Activated T-cell treated with anti-CD3 and anti-CD28 coated beads for 48 hours (primary cell): Measurements from ENCODE around the gene OR2T35.
"Not testable (repeated sequence)": the region's sequence is repeated elsewhere in the genome, so short reads cannot be mapped to it uniquely, and the experiment has no call there.

ENCODE experiments used
- DNase-seq: peaks from one replicate; pipeline ENCODE4 v3.0.0-alpha.2; 2020; ENCODE audit warnings: low read depth

The OR2T35 gene, protein sequence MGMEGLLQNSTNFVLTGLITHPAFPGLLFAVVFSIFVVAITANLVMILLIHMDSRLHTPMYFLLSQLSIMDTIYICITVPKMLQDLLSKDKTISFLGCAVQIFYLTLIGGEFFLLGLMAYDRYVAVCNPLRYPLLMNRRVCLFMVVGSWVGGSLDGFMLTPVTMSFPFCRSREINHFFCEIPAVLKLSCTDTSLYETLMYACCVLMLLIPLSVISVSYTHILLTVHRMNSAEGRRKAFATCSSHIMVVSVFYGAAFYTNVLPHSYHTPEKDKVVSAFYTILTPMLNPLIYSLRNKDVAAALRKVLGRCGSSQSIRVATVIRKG

DNA sequence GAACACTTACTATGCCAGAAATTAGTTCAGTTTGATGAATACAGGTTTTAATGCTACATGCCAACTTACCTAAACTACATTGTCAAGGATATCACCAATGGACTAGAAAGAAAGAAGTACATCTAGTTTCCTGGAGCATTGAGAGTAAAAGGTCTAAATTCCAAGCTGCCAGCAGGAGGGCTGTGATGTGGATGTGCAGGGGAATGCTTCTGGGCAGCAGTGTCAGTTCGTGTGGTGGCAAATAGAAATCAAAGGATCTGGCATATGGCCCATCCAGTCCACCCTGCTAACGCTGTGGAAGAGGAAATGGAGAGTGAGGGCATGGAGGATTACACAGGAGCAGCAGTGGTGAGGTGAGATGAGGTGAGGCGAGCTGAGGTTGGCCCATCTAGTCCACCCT is at the start of gene OR2T35:
OR2T35 (minus strand) TSS at position 101 of the 400 bp plus-strand sequence. CDS start 6,020 bp downstream, outside the sequence.
- not testable (repeated sequence) for DNase-seq

DNA sequence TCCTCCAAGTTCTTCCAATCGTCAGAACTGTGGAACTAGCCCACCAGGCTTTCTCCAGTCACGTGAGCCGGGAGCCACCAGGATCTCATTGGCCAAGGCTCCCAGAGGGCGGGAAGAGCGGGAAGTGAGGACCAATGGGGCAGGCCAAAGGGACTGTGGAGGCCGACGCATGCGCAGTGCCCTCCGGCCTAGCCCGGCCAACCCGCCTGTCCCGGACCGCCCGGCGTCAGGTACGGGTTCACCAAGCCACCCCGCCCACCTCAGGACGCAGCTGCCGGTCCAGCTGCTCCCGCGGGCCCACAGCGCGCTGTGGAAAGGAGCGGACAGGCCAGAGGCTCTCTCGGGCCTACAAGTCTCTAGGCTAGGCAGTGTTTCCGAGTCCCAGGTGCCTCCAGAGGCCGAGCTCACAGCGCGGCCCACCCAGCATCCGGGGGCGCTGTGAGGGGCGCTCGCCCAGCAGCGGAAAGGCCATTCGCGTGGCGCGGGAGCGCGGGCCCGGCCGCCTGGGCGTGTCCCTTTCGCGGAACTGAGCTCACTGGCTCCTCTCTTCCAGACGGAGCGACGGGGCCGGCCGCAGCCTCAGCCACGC is 46.6 kb upstream of the OR2T35 start:
- no peak for DNase-seq

DNA sequence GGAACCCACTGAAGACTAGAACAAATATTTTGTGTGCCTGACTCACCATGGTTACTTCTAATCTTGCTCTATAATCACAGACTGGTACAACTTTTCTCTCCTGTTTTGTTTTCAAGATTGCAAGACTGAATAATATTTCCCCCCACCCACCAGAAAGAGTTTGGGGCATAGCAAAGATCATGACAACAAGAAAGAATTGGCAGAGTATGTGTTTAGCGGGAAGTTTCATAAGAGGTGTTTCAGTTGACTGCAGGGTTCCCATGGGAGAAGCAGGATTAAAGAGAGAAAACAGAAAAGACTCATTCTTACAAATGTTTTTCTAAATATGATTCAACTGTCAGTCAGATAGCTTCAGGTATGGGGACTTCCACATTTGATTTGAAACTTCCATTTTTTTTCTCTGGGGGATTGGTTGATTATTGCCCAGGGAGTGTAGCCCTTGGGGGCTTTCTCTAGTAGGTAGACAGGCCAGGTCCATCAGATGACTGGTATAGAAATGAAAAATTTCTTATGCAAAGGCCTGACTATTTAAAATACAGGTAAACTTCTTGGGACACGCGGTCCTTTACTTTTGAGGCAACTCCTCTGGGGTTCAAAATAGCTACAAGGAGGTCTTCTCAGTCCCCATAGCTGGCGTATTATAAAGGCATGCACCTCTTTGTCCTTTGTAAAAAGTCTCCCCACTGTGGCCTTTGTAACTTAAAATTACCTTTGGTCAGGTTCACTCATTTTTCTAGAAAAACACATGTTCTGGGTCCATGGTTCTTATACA is 43.6 kb upstream of the OR2T35 start:
- no peak for DNase-seq

DNA sequence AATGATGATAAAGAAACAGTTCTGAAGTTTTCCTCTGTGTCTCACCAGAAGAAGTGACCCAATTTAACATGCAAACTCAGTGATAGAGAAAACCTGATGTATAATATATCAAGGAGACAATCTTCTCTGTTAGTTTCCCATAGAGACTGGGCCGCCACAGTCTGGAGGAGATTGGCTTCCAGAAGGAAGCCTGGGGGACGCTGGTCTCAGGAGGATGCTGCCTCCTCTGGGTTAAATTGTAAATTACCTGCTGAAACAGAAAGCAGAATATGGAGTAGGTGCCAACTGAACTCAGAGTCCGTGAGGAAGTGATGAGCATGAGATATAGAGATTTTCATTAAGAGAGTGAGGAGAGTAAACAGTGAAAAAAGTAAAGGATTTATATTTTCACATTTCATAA is 41.7 kb upstream of the OR2T35 start:
- DNase-seq = no peak

DNA sequence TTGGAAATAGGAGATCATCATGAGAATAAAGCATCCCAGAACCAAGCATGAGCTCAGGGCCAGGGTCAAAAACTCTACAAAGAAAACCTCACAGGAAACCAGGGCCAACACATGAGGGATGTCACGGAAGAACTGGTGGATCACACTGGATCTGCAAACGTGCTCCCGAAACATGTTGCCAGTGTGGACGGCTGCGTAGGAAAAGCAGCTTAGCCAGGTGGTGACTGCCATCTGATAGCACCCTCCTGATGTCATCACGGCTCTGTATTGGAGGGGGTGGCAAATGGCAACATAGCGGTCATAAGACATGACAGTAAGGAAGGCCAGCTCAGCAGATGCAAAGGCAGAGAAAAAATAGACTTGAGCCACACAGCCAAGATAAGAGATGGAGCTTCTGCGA is 36.6 kb upstream of the OR2T35 start:
- DNase-seq = no peak

DNA sequence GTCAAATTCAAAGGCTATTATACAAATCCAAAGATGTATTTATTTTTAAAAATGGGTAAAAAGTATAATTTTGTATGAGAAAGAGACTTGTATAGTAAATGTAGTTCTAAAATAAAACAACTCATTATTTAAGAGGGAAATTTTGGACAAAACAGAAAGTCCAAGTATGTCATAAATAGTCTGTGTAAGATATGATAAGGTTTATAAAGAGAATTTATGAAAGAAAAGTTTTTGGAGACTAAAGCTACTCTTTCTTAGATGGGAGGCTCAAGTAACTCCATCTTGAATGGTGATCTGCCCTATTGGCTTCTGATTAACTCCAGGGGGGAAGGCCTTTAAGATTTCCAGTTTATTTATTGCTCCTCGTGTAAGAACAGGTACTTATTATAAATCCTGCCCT is 24.9 kb upstream of the OR2T35 start:
- DNase-seq = no peak

DNA sequence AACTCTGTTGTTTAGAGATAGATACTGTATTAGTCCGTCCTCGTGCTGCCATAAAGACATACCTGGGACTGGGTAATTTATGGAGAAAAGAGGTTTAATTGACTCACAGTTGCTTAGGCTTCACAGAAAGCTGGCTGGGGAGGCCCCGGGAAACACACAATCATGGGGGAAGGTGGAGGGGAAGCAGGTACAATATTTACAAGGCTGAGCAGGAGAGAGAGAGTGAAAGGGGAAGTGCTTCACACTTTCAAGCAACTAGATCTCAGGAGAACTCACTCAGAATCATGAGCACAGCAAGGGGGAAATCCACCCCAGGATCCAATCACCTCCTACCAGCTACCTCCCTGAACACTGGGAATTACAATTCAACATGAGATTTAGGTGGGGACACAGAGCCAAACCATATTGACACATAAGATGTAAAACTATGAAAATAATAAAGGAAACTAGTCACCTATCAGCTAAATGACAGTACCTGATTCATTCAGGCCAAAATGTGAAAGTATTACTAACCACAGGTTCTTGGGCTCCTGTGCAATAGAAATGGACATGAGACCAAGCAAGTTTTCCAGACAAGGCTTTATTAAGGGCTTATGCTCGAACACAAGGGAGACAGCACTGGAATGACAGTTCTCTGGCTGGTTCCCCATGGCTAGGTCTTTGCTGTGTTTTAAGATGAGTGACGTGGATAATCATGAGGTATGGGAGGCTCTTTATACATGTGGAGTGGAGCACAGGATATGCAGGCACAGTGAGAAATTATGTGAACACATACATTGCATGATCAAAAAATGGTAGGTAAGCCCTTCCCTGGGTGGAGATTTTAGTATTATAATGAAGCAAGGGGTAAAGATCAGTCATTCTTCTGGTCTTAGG is 18.6 kb upstream of the OR2T35 start:
- DNase-seq = not testable (repeated sequence)

DNA sequence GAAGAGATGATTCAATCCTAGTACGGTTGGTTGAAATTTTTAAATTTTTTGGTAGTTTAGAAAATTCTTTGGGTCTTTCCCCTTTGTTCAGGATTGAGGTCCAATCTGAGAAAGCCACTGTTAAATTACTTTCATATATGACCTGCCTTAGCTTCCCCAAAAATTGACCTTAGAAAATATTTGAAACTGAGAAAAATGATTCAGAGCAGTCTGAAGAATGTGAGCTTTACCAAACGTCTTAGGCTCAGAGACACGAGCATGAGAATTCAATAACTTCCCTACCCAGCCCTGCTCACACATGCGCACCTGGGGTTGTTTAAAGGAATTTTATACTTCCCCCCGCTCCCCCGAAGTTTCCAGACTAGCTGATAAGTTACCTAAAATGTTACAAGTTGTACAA is 11.7 kb upstream of the OR2T35 start:
- not testable (repeated sequence) for DNase-seq

DNA sequence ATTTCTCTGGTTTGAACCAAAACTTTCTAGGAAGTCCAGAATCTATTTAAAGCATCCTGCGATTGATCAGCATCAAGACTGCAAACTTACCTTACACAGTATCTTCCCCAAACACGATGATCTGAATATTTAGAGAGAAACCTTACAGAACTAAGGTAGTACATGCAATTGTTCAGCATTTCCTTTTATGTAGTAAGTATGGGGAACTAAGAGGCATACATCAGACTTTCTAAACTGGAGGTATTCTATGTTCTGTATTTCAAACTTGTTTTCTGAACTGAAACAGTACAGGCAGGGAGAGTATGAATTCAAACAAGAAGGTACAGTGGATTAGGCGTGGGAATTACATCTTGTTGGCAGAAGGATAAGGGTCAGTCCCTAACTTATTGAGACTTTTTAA is 10.3 kb upstream of the OR2T35 start, which contains the start of gene OR2T27:
OR2T27 (minus strand) TSS at position 175 of the 400 bp plus-strand sequence. CDS start 4,644 bp downstream, outside the sequence.
- not testable (repeated sequence) for DNase-seq

DNA sequence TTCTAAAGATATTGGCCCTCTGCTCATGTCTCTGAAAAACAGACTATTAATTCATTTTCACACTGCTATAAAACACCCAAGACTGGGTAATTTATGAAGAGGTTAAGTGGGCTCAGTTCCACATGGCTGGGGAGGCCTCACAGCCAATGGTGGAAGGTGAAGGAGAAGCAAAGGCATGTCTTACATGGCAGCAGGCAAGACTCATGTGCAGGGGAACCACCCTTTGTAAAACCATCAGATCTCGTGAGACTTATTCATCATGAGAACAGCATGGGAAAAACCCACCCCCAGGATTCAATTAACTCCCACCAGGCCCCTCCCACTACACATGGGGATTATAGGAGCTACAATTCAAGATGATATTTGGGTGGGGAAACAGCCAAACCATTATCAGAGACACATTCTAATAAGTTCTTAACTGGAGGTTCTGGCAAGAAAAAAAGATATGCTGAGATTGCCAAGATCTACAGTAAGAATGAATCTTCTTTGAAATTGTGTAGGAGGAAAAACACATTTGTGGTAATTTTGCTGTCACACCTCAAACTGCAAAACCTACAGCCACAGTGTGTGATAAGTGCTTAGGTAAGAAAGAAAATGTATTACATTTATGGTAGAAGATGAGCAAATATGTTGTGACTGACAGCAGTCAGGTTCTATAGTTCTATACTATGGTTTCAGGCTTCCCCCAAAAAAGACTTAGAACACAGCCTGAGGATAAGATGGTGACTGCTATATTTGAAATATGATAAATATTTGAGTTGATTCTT is 3.9 kb upstream of the OR2T35 start:
- DNase-seq = not testable (repeated sequence)

DNA sequence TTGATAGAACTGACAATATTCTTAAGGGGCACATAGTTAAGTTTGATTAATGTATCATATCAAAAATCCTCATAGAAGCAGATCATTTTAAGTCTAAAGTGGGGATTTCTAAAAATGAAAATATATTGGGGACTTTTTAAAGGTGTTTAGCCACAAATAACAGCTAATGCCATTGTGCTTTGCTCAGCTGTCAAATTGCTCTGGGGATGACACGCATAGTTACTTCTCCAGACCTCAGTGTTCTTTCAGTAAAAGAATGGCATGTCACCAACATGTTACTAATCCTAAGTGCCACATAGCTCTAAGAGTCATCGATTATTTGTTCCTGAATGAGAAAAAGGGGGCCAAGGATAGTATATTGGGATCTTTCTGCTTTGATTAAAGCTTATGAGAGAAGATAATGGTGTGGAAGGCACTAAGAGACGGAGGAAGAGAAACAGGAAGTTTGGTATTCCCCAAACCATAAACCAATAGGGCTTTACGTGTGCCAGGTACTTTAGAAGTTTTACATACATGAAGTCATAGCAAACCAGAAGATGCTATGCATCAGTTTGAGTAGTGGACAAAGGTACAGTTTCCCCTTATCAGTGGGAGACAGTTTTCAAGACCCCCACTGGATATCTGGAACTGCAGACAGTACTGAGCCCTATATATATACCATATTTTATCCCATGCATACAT is 2.0 kb downstream of the OR2T35 start:
- DNase-seq = not testable (repeated sequence)

DNA sequence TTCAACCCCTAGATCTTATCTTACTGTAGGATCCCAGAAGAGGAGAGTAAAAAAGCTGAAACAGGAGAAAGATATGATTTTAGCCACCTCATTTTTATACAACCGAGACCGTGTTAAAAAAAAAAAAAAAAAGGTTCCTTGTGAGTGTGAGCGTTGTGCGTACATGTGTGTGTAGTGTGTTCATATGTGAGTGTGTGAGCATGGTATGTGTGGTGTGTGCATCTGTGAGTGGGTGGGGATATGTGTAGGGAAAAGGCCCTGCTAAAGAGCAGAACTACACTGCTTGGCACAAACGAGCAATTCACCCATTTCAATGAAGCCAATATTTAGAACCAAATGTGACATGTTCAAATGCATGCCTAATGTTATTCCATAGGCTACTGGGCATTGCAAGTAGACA is 3.5 kb downstream of the OR2T35 start:
- DNase-seq = not testable (repeated sequence)

DNA sequence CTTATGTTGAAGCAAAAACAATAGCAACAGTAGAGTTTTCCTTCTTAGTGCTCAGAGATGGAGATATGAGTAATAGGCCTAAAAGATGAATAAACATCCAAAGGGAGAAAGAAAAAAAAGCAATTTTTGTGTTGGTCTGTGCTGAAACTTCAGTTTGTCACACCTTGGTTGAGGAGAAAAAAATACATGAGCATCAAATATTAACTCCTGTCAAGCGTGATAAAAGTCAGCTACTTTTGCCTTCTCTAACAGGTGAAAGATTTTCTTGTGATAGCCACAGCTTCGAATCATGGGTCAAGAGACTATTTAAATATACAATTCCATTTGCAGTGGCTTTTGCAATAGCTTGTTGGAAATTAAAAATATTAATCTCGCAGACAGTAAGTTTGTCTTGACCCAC is 4.2 kb downstream of the OR2T35 start:
- not testable (repeated sequence) for DNase-seq

DNA sequence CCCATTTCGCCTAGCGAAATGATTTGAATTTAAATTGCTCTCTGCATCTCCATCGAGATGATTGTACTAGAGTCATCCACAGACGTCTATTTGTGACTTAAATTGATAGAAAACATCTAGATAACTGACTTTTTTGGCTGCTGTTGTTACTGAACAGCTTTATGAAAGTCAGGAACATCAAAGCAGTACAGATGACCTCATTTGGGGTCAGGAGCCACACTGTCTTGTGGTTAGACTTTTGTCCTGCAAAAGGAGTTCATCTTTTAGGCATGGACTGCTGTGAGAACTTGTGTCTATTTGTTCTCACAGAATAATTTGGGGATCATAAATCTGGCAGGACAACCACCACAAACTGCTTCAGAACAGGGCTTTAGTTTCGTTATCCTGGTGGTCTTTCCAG is 5.4 kb downstream of the OR2T35 start:
- DNase-seq = not testable (repeated sequence)

DNA sequence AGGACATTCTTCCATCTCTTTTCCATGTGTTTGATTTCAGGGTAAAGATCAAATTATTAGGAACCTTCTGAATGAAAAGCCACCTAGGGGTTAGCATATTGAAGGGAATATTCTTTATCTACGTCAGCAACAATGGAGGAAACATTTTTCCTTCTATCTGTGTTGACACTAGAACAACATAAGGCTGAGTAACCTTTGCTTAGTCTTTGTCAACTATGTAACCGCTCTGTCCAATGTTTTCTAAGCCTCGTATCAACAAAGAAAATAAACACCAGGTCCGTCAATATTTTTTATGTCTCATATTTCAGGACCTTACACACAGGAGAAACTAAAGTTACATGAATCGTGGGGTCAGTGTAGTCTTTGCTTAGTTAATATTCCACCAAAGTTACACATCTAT is 8.5 kb downstream of the OR2T35 start:
- DNase-seq = not testable (repeated sequence)

DNA sequence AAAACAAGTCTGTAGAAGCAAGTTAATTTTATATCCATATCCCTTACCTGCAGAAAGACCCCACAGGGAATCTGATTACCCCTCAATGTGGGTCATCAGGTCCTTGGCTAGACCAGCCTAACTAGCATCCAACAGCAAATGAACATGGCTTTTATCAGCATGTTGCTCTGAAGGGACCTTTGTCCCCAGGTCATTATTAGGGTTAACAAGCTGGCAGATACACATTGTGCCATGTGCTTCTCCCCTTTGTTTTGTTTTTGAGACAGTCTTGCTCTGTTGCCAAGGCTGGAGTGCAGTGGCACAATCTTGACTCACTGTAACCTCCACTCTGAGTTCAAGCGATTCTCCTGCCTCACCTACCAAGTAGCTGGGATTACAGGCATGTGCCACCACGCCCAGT is 10.1 kb downstream of the OR2T35 start, which contains the start of gene OR2T11:
OR2T11 (minus strand) TSS at position 101 of the 400 bp plus-strand sequence. CDS start 7,963 bp downstream, outside the sequence.
- DNase-seq = not testable (repeated sequence)

DNA sequence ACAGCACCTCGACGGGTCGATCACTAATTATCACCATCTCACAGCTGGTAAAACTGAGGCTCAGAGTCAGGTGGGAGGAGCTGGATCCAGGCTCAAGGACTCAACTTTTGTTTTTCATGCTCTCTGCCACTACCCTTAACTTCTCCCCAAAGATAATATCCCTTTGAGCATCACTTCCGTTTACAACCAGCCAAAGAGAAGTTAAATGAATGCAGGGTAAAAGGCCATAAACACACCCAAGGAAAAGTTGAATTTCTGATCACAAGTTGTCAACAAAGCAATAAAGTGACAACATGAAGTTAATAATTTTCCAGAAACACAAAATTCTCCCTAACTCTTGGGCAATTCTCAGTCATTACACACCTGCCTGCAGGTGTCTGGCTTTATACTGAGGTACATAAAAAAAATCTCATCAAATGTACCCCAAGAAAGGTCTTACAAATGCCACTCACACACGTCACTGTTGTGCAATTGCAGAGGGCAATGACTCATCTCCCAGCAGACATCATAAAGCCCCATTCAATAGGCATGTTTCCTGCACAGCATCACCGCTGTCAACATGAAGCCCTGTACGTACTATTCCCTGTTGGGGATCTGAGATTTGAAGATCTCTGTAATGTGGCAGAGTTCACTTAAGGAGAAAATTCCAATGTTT is 13.6 kb downstream of the OR2T35 start:
- DNase-seq = no peak

DNA sequence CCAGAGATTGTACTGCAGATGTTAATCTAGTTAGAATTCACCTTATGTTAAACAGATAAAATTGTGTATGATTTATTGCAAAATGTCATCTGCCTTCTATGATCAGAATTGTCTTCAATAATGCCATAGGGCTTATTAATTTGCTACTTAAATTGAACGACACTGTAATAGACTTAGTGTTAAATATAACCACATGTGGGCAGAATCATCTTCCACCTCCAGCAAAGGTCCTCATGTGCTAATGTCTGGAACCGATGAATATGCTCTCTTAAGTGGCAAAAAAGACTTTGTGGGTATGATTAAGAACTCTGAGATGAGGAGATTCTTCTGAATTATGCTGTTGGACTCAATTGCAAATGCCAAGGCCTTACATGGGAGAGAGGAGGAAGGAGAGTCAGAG is 14.5 kb downstream of the OR2T35 start:
- DNase-seq = no peak

DNA sequence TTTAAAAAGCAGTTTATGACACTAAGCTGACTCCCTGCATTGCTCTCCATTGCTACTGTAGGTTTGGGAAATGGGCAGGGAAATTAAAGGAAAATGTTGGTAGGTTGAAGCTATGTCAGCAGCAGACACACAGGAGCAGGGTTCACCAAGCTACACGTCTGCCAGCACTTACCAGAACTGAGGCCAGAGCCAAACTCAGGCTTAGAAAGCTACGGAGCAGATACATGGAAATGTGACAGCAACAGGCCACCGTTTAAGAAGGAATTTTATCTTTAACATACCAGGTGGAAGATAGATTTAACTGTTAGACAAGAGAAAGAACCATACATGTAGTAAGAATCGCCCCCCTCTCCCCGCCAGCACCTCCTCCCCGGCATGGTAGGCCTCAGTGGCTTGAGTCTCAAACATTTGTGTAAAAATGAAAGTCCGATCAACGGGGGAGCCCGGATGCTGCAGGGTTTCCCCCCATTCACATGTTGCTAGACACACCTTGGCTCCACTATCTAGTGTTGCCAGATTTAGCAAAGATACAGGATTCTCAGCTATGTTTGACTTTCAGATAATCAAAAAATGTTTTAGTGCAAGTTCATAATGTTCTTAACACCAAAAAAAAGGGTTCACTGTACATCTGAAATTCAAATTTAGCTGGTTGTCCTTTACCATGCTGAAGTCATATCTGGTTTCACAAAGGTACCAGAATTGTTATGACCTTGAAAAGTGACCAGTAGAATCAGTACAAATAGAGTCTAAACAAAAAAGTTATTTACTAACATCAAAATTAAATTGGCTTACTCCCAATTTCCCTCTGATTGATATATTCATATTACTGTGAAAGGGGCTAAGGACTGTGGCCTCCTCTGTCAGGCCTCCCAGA is 16.9 kb downstream of the OR2T35 start:
- no peak for DNase-seq
